OCI-LY3 (cell line): ENCODE results near the gene OGFR.

Experiments used
- CTCF ChIP-seq: fragments of 200-600, 300-600 bp; sonication (generic); IDR thresholded peaks from 2 replicates; pipeline ENCODE4 v1.5.1; 2014; ENCODE audit warnings: antibody characterized with exemption, low read length, low read depth
- EZH2phosphoT487 ChIP-seq: fragments of 200-600 bp; shearing (Covaris generic); IDR thresholded peaks from 2 replicates; pipeline ENCODE4 v1.6.1; 2018; ENCODE audit warnings: antibody characterized with exemption, mixed run types, low read depth

GRCh38 chr20:62840244-62841197 is 35.9 kb downstream of the OGFR start:
- TF ChIP-seq CTCF (no peak), EZH2phosphoT487 (no peak)
